GM11168 (cell line): ENCODE data around the gene ADAMTS16.

Experiments
- in situ Hi-C: fragments of 300-500 bp; cut with MboI; formaldehyde crosslinking; loops from one replicate; pipeline ENCODE4 v1.12.0; 2022; ENCODE audit warnings: low sequenced_read_pairs; ENCODE audit not compliant: unreplicated experiment

ADAMTS16 gene, protein sequence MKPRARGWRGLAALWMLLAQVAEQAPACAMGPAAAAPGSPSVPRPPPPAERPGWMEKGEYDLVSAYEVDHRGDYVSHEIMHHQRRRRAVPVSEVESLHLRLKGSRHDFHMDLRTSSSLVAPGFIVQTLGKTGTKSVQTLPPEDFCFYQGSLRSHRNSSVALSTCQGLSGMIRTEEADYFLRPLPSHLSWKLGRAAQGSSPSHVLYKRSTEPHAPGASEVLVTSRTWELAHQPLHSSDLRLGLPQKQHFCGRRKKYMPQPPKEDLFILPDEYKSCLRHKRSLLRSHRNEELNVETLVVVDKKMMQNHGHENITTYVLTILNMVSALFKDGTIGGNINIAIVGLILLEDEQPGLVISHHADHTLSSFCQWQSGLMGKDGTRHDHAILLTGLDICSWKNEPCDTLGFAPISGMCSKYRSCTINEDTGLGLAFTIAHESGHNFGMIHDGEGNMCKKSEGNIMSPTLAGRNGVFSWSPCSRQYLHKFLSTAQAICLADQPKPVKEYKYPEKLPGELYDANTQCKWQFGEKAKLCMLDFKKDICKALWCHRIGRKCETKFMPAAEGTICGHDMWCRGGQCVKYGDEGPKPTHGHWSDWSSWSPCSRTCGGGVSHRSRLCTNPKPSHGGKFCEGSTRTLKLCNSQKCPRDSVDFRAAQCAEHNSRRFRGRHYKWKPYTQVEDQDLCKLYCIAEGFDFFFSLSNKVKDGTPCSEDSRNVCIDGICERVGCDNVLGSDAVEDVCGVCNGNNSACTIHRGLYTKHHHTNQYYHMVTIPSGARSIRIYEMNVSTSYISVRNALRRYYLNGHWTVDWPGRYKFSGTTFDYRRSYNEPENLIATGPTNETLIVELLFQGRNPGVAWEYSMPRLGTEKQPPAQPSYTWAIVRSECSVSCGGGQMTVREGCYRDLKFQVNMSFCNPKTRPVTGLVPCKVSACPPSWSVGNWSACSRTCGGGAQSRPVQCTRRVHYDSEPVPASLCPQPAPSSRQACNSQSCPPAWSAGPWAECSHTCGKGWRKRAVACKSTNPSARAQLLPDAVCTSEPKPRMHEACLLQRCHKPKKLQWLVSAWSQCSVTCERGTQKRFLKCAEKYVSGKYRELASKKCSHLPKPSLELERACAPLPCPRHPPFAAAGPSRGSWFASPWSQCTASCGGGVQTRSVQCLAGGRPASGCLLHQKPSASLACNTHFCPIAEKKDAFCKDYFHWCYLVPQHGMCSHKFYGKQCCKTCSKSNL

DNA sequence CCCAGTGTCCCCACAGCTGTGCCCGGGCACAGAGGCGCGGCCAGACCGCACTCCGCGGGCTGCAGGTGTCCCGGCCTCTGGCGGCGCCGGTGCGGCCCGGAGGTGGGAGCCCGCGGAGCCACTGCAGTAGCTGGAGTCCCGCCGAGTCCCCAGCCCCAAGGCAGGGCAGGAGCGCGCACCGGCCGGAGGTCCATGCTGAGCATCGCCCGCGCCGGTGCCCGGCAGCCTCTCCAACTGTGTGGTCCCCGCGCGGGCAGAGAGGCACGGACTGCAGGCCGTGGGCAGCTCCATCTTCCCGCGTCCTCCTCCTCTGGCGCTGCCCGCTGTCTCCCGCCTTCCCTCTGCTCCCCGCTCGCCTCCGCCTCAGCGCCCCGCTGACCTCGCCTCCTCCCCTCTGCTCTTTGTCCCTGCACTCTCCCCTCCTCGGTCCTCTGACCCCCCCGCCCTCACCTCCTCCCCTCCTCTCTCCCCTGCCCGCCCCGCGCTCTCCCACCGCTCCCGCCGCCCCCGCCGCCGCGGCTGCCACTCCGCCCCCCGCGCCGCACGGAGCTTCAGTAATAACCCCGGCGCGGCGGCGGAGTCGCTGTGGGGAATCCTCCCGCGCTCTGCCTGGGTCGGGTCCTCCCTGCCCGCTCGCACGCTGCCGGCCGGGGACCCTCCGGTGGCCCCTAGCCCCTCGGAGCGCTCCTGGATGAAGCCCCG, at the start of gene ADAMTS16:
Gene ADAMTS16, plus strand, starts transcription at position 554 of the 702 bp plus-strand sequence. Its CDS starts 138 bp downstream, at position 692.
- in situ Hi-C loops: loop anchor here (25.0 kb wide), 2 partner anchors 272 to 597 kb away; partner anchors contain the start of gene ICE1

DNA sequence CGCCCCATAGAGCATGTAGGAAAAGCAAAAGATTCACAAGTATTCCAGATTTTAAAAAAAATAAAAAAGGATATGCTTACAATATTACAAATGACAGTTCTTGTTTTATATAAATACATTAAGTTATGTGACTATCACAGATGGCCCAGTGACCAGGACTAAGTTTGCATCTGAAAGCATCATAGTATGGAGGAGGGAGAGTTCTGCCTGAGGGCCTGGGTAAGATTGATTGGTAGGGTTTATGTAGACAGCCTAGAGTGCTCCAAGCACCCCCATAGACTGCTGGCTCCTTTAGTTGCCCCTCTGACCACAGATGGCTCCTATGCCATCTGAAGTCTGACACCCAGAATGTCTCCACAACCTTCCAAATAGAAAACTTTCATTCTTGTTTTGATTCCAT, 48.0 kb upstream of the ADAMTS16 start:
- in situ Hi-C loops: no loop called here

DNA sequence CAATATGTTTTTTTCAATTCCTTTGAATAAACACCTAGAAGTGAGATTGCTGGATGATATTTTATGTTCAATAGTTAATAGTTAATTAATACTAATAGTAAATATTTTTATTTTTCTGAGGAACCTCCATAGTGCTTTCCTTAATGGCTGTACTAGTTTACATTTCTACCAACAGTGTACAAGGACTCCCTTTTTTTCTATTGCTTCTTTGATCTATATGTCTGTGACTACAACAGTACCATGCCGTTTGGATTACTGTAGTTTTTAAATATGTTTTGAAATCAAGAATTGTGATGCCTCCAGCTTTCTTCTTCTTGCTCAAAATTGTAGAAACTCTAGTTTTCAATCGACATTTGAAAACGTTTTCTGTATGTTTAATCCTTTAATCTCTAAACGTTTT, 39.5 kb upstream of the ADAMTS16 start:
- in situ Hi-C loops: no loop called here

DNA sequence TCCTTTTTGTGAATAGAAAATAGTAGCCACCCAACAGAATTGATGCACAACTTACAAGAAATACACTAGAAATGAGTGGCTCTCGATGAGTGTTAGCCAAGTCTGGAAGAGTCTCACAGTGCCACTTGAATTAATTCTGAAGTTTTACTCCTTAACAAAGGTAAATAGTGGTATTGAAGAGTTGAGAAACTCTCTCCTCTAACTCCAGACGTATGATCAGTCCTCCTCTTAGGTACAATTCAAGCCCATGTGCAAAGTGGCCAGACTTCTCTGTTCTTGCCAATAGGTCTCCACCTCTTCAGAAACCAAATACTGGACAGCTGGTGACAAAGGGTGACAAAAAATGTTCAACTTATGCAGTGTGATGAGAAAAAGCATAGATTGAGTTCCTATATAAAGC, 38.5 kb upstream of the ADAMTS16 start:
- in situ Hi-C loops: no loop called here

DNA sequence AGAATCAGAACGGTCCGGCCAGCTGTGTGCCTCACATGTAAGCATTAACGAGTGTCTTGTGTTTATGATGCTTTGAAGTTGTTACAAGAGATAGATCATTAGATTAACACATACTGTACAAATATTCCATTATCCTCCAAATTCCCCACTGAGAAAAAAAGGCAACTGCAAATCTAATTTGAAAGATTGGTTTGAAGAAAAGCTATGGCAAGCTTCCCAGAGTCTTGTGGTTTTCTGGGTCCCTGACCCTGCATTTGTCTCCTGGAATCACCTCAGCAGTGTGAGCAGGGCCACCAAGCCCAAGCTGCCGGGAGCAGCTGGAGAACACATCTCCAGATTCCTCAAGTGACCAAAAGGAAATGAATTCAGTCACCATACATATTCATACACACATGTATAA, 36.9 kb upstream of the ADAMTS16 start:
- in situ Hi-C loops: no loop called here

DNA sequence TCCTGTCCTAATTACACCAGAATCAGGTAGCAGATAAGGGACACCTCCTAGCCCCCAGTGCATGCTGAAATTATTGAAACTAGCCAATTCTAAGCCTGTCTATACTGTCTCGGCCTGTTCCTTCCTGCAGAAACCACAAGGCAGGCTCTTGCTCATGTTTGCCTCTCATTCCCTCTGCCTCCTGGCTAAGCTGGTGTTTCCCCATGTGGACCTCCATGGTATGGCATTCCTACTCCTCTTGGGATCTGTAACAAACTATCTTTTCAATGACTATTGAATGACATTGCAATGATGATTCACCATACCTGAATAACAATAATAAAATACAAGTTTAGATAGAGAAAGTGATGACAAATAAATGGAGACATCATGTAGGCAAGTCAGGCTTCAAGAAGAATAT, 35.6 kb upstream of the ADAMTS16 start:
- in situ Hi-C loops: no loop called here

DNA sequence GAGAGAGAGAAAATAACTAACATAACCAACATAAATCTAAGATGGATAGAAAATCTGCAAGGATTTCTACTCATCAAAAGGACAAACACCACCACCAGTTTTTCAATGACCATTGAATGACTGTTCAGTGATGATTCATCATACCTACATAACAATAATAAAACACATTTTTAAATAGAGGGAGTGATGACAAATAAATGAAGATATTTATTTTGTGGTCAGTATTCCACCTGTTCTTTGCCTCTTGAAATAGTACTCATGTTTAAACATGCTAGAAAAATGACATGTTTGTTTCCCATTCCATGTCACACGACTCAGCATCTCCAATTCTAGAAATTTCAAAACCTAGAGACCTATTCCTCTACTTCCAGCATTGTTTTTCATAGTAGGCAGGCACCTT, 34.6 kb upstream of the ADAMTS16 start:
- in situ Hi-C loops: no loop called here

DNA sequence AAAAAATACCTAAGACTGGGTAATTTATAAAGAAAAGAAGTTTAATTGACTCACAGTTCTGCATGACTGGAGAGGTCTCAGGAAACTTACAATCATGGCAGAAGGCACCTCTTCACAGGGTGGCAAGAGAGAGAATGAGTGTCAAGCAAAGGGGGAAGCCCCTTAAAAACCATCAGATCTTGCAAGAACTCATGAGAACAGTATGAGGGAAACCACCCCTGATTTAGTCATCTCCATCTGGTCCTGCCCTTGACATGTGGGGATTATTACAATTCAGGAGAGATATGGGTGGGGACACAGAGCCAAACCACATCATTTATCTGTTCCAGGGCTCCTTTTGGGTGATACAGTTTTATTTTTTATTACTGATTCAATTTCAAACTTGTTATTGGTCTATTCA, 23.2 kb upstream of the ADAMTS16 start:
- in situ Hi-C loops: no loop called here

DNA sequence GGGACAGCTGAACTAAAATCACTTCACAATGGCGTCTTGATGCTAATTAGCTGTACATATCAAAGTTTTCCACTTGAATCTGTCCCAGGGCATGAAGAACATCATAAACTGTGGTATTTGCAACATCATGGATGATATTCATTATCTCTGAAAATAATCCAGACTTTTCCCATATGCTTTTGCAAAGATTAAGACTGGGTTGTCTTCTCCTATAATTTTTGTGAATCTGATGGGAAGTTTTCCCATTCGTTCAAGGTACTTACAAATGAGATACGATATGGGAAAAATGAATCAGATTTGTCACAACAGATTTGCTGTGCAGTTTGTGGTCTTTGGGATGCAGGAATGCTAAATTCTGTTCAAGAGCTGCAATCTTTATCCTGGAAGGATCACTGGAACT, 17.4 kb upstream of the ADAMTS16 start:
- in situ Hi-C loops: no loop called here

DNA sequence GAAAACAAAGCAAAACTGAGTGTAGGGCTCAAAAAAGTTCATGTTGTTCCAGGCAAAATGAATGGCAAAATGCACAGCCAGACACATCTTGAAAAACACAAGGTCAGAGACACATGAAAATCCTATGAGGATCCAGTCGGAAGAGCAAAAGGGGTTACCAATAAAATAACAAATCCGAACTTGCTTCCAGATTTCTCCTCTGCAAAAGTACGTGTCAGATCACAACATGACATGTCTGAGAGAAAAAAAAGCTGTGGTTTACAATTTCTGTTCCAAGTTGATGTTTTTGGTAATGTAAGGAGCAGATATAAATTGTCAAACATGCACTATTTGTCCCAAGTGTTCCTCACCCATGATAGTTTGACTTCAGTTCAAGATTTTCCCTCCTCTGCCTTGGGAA, 15.9 kb upstream of the ADAMTS16 start:
- in situ Hi-C loops: no loop called here

DNA sequence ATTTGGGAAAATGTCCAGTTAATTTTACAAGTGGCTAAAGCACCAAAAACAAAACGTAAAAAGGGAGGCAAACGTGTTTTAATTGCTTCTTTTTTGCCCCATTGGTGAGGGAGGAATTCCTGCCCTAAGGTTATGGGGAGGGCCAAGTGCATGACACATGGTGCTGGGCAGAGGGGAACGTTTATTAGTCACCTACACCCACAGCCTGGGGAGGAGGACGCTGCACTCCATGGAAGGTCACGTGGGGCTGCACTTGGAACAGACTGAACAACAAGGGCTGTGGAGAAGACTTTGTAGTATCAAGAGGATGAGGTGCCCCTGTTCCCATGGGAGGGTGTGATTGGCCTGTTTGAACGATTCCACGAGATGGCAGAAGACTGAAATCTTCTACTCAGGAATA, 13.7 kb upstream of the ADAMTS16 start:
- in situ Hi-C loops: loop anchor here (25.0 kb wide), 2 partner anchors 286 to 611 kb away; partner anchors contain the start of gene ICE1

DNA sequence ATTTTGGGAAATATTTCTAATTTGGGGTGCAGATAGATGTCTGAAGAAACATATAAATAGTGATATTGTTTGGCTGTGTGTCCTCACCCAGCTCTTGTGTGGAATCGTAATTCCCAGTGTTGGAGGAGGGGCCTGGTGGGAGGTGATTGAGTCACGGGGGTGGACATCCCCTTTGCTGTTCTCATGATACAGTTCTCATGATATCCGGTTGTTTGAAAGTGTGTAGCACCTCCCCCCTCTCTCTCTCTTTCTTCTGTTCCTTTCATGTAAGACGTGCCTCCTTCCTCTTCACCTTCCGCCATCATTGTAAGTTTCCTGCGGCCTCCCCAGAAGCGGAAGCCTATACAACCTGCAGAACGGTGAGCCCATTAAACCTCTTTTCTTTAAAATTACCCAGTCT, 11.4 kb upstream of the ADAMTS16 start:
- in situ Hi-C loops: loop anchor here (25.0 kb wide), 2 partner anchors 284 to 609 kb away; partner anchors contain the start of gene ICE1

DNA sequence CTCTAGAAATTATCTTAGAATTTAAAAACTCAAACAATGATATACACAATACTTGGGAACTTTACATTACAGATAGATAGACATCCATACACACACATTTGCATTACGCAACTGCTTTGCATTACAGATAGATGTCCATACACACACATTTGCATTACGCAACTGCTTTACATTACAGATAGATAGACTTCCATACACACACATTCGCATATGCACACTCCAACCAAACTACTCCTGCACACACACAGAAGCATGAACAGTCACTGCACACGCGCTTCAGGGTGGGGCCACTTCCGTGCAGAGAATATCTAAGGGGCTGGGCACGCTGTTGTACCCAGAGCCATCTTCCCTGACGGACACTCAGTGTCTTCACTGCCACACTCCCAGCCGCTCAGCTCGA, 7.9 kb upstream of the ADAMTS16 start:
- in situ Hi-C loops: loop anchor here (25.0 kb wide), 2 partner anchors 280 to 605 kb away; partner anchors contain the start of gene ICE1

DNA sequence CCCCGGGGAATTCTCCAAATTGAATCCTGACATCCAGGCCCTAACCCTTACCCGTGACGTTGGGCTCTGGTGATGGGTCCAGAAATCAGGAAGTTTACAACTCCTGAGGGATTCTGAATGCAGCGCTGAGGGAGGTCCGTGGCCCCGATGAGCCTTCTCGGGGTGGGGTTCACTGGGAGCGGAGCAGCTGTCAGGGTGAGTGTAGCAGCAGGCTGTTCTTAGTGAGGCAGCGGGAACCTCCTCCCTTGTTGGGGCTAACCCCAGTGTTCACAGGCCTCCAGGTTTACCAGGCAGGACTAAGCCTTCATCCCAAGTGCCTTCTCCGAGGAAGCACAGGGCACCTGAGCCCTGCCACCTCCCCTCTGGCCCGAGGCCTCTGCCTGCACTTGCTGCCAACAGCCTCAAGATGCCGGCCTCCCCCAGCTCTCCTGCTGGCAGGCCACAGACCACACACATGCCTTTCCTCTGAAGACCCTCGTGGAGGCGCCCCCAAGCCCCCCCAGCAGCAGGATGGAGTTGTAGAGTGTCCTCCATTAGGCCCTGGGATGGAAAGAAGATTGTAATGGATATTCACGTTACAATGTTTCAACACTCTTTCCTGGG, 7.3 kb upstream of the ADAMTS16 start:
- in situ Hi-C loops: loop anchor here (25.0 kb wide), 2 partner anchors 280 to 605 kb away; partner anchors contain the start of gene ICE1

DNA sequence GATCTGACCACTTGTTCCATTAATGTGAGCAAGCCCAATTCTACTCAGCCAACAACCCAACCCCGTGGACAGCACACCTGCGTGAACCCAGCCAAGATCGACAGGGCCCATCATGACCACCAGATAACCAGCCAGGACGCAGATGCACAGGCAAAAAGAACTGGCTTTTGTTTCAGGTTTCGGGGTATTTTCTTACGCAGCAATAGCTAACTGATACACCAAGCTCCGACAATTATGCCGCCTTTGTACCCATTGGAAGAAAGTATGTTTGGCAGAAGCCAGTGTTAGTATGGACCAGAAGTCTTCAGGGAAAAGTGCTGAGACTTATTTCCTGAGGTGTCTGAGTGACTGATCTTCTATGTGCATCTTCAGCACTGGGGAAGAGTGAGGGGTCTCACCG, 6.0 kb upstream of the ADAMTS16 start:
- in situ Hi-C loops: loop anchor here (25.0 kb wide), 2 partner anchors 278 to 603 kb away; partner anchors contain the start of gene ICE1

DNA sequence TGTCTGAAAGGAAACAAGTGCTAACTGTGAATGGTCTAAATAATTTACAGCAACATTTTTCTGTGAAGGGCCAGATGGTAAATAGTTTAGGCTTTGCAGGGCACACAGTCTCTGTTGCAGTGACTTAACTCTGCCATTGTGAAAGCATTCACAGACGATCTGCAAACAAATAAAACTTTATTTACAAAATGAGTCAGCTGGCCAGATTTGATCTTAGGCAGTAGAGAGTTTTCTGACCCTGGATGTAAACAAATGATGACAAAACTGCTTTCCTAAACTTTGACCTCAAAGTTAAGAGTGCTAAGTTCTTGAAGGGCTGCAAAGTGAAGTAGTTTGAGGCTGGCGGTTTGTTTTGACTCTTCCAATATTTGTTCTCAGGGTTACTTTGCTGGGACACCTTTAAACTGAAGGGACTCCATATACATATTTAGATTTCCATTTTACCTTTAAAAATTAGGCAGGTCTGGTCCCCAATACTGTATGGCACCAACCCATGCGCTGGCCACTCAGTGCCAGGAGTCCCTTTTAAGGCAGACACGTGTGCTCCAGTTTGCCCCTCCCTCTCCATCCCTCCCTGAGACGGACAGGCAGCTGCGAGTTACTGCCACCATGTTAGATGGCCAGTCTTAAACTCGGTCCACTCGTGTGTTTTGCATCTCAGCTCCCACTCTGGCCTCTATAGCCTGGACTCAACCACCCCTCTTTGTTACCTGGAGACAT, 4.0 kb upstream of the ADAMTS16 start:
- in situ Hi-C loops: loop anchor here (25.0 kb wide), 2 partner anchors 276 to 601 kb away; partner anchors contain the start of gene ICE1

DNA sequence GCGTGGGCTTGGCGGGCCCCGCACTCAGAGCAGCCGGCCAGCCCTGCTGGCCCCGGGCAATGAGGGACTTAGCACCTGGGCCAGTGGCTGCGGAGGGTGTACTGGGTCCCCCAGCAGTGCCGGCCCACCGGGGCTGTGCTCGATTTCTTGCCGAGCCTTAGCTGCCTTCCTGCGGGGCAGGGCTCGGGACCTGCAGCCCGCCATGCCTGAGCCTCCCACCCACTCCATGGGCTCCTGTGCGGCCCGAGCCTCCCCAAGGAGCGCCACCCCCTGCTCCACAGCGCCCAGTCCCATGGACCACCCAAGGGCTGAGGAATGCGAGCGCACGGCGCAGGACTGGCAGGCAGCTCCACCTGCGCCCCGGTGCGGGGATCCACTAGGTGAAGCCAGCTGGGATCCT, 2.3 kb upstream of the ADAMTS16 start:
- in situ Hi-C loops: loop anchor here (25.0 kb wide), 2 partner anchors 274 to 599 kb away; partner anchors contain the start of gene ICE1

DNA sequence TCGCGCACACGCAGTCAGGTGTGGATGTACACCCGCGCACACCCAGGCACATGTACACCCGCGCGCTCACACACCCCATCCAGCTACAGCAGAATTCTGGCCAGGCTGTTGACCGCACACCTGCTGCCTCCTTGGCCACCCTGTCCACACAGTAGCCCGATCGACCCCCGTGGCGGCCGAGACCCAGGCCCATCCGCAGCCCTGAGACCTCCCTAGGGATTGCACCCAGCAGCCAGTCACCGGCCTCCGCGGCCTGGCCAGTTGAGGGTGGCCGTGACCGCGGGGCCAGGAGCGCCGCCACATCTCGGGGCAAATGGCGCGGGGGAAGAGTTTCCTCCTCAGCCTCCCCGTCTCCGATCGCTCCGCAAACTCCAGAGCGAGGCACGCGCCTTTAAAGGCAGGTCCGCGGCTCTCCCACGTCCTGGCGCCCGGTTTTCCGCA, 774 bp upstream of the ADAMTS16 start:
- in situ Hi-C loops: loop anchor here (25.0 kb wide), 2 partner anchors 273 to 598 kb away; partner anchors contain the start of gene ICE1
